IMR-90 (cell line): ENCODE results near the gene SPRR1B.
A peak's percentile ranks its signal among the peaks of the same experiment; 100 is the strongest.

Experiments
- CEBPB ChIP-seq: IDR thresholded peaks from 2 replicates; pipeline ENCODE4 v1.6.1; 2012; ENCODE audit warnings: low read depth, low read length, improper control_type of control experiment
- CHD1 ChIP-seq: IDR thresholded peaks from 2 replicates; pipeline ENCODE4 v1.6.1; 2012; ENCODE audit warnings: low read depth, low read length, improper control_type of control experiment
- FOS ChIP-seq: fragments of 150-350 bp; IDR thresholded peaks from 2 replicates; pipeline ENCODE4 v1.6.1; 2016; ENCODE audit warnings: low read depth, low read length
- MAFK ChIP-seq: IDR thresholded peaks from 2 replicates; pipeline ENCODE4 v1.6.1; 2012; ENCODE audit warnings: low read depth, low read length, improper control_type of control experiment
- MAZ ChIP-seq: IDR thresholded peaks from 2 replicates; pipeline ENCODE4 v1.6.1; 2012; ENCODE audit warnings: low read depth, mild to moderate bottlenecking, low read length, improper control_type of control experiment, moderate library complexity, borderline replicate concordance
- MXI1 ChIP-seq: IDR thresholded peaks from 2 replicates; pipeline ENCODE4 v1.6.1; 2012; ENCODE audit warnings: low read depth, mild to moderate bottlenecking, low read length, moderate library complexity, borderline replicate concordance
- NFE2L2 ChIP-seq: fragments of 150-350 bp; IDR thresholded peaks from 2 replicates; pipeline ENCODE4 v1.6.1; 2016; ENCODE audit warnings: low read depth, mild to moderate bottlenecking, low read length
- POLR2A ChIP-seq: IDR thresholded peaks from 2 replicates; pipeline ENCODE4 v1.6.1; 2012; ENCODE audit warnings: mild to moderate bottlenecking, low read depth, low read length
- RAD21 ChIP-seq: IDR thresholded peaks from 2 replicates; pipeline ENCODE4 v1.6.1; 2012; ENCODE audit warnings: low read length, improper control_type of control experiment
- RCOR1 ChIP-seq: IDR thresholded peaks from 2 replicates; pipeline ENCODE4 v1.6.1; 2012; ENCODE audit warnings: mild to moderate bottlenecking, low read length, improper control_type of control experiment; ENCODE audit not compliant: insufficient replicate concordance
- RFX5 ChIP-seq: IDR thresholded peaks from 2 replicates; pipeline ENCODE4 v1.8.0; 2012; ENCODE audit warnings: low read depth, mild to moderate bottlenecking, low read length, moderate library complexity
- TF ChIP-seq, protein P1 (sequence below): fragments of 150-350 bp; IDR thresholded peaks from 2 replicates; pipeline ENCODE4 v1.6.1; 2017; ENCODE audit warnings: mild to moderate bottlenecking, antibody characterized with exemption, low read length, low read depth
- TF ChIP-seq, protein P2 (sequence below): conservative IDR thresholded peaks from 2 replicates; pipeline ENCODE4 v1.5.1; 2012; ENCODE audit warnings: mild to moderate bottlenecking, low read depth, low read length, improper control_type of control experiment
- TF ChIP-seq, protein P3 (sequence below): fragments of 150-350 bp; IDR thresholded peaks from 2 replicates; pipeline ENCODE4 v1.6.1; 2016; ENCODE audit warnings: low read depth, mild to moderate bottlenecking, low read length, moderate library complexity, borderline replicate concordance

DNA sequence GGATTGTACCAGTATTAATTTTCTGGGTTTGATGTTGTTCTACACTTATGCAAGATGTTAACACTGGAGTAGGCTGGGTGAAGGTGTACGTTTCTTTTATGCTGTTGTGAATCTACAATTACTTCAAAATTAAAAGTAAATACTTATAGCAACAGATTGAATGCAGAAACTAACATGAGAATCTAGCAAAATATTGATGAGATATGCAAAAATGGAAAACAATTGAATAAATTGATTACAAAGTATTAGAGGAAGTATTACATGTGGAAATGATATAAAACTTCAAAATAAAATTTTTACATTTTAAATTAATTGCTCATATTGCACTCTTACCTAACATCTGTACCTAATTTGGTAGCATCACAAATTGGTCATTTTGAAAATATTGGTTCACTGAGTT is 35.2 kb upstream of the SPRR1B start:
- TF ChIP-seq, protein P1, sequence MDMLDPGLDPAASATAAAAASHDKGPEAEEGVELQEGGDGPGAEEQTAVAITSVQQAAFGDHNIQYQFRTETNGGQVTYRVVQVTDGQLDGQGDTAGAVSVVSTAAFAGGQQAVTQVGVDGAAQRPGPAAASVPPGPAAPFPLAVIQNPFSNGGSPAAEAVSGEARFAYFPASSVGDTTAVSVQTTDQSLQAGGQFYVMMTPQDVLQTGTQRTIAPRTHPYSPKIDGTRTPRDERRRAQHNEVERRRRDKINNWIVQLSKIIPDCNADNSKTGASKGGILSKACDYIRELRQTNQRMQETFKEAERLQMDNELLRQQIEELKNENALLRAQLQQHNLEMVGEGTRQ = no peak
- TF ChIP-seq, protein P2, sequence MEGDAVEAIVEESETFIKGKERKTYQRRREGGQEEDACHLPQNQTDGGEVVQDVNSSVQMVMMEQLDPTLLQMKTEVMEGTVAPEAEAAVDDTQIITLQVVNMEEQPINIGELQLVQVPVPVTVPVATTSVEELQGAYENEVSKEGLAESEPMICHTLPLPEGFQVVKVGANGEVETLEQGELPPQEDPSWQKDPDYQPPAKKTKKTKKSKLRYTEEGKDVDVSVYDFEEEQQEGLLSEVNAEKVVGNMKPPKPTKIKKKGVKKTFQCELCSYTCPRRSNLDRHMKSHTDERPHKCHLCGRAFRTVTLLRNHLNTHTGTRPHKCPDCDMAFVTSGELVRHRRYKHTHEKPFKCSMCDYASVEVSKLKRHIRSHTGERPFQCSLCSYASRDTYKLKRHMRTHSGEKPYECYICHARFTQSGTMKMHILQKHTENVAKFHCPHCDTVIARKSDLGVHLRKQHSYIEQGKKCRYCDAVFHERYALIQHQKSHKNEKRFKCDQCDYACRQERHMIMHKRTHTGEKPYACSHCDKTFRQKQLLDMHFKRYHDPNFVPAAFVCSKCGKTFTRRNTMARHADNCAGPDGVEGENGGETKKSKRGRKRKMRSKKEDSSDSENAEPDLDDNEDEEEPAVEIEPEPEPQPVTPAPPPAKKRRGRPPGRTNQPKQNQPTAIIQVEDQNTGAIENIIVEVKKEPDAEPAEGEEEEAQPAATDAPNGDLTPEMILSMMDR = no peak
- TF ChIP-seq RFX5 = no peak
- TF ChIP-seq POLR2A = no peak
- no peak for TF ChIP-seq CHD1
- TF ChIP-seq CEBPB = no peak
- TF ChIP-seq RAD21 = no peak
- no peak for TF ChIP-seq NFE2L2
- TF ChIP-seq MAFK = peak; percentile 59; the same call in 1 of the 2 replicates
- TF ChIP-seq RCOR1 = no peak
- TF ChIP-seq MAZ = no peak
- TF ChIP-seq, protein P3, sequence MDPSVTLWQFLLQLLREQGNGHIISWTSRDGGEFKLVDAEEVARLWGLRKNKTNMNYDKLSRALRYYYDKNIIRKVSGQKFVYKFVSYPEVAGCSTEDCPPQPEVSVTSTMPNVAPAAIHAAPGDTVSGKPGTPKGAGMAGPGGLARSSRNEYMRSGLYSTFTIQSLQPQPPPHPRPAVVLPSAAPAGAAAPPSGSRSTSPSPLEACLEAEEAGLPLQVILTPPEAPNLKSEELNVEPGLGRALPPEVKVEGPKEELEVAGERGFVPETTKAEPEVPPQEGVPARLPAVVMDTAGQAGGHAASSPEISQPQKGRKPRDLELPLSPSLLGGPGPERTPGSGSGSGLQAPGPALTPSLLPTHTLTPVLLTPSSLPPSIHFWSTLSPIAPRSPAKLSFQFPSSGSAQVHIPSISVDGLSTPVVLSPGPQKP = no peak
- no peak for TF ChIP-seq MXI1
- no peak for TF ChIP-seq FOS
